Endothelial cell of umbilical vein (primary cell): ENCODE results near the gene C1R. TPM values are rescaled to one million over a fixed set of nuclear protein-coding genes. Genes with fewer than 3 reads are reported as not detected.

ENCODE experiments used
- BruUV-seq: library from RNA; stranded (reverse); fragments of 400-500 nt; replicated peaks from 2 replicates; lab custom pipeline; 2021; lab: Mats Ljungman, UMichigan
- CTCF ChIA-PET: fragments of 300-600, 350-600 bp; sonication (Branson Sonifier 250); formaldehyde crosslinking; loops from one replicate; lab custom pipeline; 2021; ENCODE audit warnings: antibody characterized with exemption, inconsistent platforms; lab: Charles Lee
- POLR2A ChIA-PET: fragments of 300-600, 350-600 bp; sonication (Branson Sonifier 250); formaldehyde crosslinking; loops from one replicate; lab custom pipeline; 2021; ENCODE audit warnings: antibody characterized with exemption, inconsistent platforms; lab: Charles Lee
- DNase-seq: peaks from one replicate; pipeline ENCODE4 v3.0.0-alpha.2; 2011; ENCODE audit warnings: low read depth, low spot score
- FAIRE-seq: peaks from 2 replicates; lab custom pipeline; 2011; peaks lifted over from hg19 to GRCh38; lab: Jason Lieb, UNC
- H2AFZ ChIP-seq: 2 replicates; pipeline ENCODE4 v1.6.0; 2012; ENCODE audit warnings: low read depth, low read length, control low read depth, inconsistent platforms
- H3K27ac ChIP-seq: 2 replicates; pipeline ENCODE4 v1.5.1; 2011; ENCODE audit warnings: low read depth, mild to moderate bottlenecking, control low read depth, low read length, moderate library complexity; ENCODE audit not compliant: insufficient read depth
- H3K27me3 ChIP-seq, 2 experiments: 2 replicates each; pipeline versions ENCODE4 v1.6.0 to v1.6.1; 2011; ENCODE audit warnings: low read length in 2 of 2, mixed read lengths in 1 of 2; ENCODE audit not compliant: control insufficient read depth in 2 of 2, insufficient read depth in 2 of 2
- H3K36me3 ChIP-seq, 2 experiments: 2 replicates in 1 of 2; 3 replicates in 1 of 2; pipeline ENCODE4 v1.5.1; 2011; ENCODE audit warnings: low read length in 2 of 2, mild to moderate bottlenecking in 1 of 2, moderate library complexity in 1 of 2; ENCODE audit not compliant: control insufficient read depth in 2 of 2, insufficient read depth in 2 of 2; ENCODE audit errors: extremely low read depth in 1 of 2
- H3K4me1 ChIP-seq: 3 replicates; pipeline ENCODE4 v1.5.1; 2011; ENCODE audit warnings: mild to moderate bottlenecking, low read length; ENCODE audit not compliant: control insufficient read depth, insufficient read depth; ENCODE audit errors: extremely low read depth
- H3K4me2 ChIP-seq: 2 replicates; pipeline ENCODE4 v1.6.1; 2011; ENCODE audit warnings: low read length, control low read depth, mixed read lengths; ENCODE audit not compliant: insufficient read depth
- H3K4me3 ChIP-seq, 3 experiments: fragments of 200-600 bp in 1 of 3; sonication (generic), shearing (Covaris generic) in 1 of 3; replicated peaks in 1 of 3; 2 replicates each; pipeline ENCODE4 v1.5.1; 2011 to 2016; ENCODE audit warnings: control low read depth in 3 of 3, low read length in 3 of 3, mild to moderate bottlenecking in 2 of 3, inconsistent platforms in 1 of 3, low read depth in 1 of 3, moderate library complexity in 1 of 3; ENCODE audit not compliant: insufficient read depth in 1 of 3
- H3K79me2 ChIP-seq: 2 replicates; pipeline ENCODE4 v1.6.0; 2012; ENCODE audit warnings: low read length, inconsistent platforms; ENCODE audit not compliant: control insufficient read depth, insufficient read depth
- H3K9ac ChIP-seq: replicated peaks from 2 replicates; pipeline ENCODE3; 2011; ENCODE audit warnings: low read length, control low read depth; ENCODE audit not compliant: insufficient read depth; ENCODE audit errors: extremely low read depth
- H3K9me1 ChIP-seq: replicated peaks from 3 replicates; pipeline ENCODE4 v1.6.0; 2011; ENCODE audit warnings: mild to moderate bottlenecking, low read length; ENCODE audit not compliant: control insufficient read depth, insufficient read depth; ENCODE audit errors: extremely low read depth
- H3K9me3 ChIP-seq: replicated peaks from 2 replicates; pipeline ENCODE4 v1.5.1; 2012; ENCODE audit warnings: low read length, inconsistent platforms; ENCODE audit not compliant: control insufficient read depth, insufficient read depth
- H4K20me1 ChIP-seq: replicated peaks from 2 replicates; pipeline ENCODE3; 2011; ENCODE audit warnings: mild to moderate bottlenecking, low read length; ENCODE audit not compliant: control insufficient read depth, insufficient read depth; ENCODE audit errors: extremely low read depth
- CTCF ChIP-seq, 2 donors: IDR thresholded peaks; 1 replicate in 1 of 2; 2 replicates in 1 of 2; pipeline ENCODE4 v1.5.1; 2011; ENCODE audit warnings: low read length in 2 of 2, mild to moderate bottlenecking in 2 of 2, moderate library complexity in 2 of 2, control low read depth in 1 of 2, inconsistent platforms in 1 of 2, low read depth in 1 of 2; ENCODE audit not compliant: insufficient read depth in 1 of 2; ENCODE audit errors: extremely low read depth in 1 of 2
- EZH2 ChIP-seq: IDR thresholded peaks from 2 replicates; pipeline ENCODE4 v1.6.1; 2012; ENCODE audit warnings: borderline replicate concordance, low read depth, mild to moderate bottlenecking, moderate library complexity, low read length, inconsistent platforms; ENCODE audit not compliant: severe bottlenecking
- FOS ChIP-seq: IDR thresholded peaks from 2 replicates; pipeline ENCODE4 v1.6.1; 2011; ENCODE audit warnings: mild to moderate bottlenecking, low read length, moderate library complexity, borderline replicate concordance; ENCODE audit not compliant: insufficient read depth
- GATA2 ChIP-seq: IDR thresholded peaks from 2 replicates; pipeline ENCODE4 v1.7.0; 2011; ENCODE audit warnings: low read depth, mild to moderate bottlenecking, moderate library complexity, mixed read lengths, low read length; ENCODE audit not compliant: insufficient read length, insufficient read depth
- JUN ChIP-seq: IDR thresholded peaks from 2 replicates; pipeline ENCODE4 v1.6.1; 2011; ENCODE audit warnings: borderline replicate concordance, low read depth; ENCODE audit not compliant: insufficient read length, insufficient read depth
- MYC ChIP-seq: IDR thresholded peaks from one replicate; pipeline ENCODE4 v1.6.1; 2011; ENCODE audit warnings: mild to moderate bottlenecking, low read depth, low read length
- POLR2A ChIP-seq: IDR thresholded peaks from 2 replicates; pipeline ENCODE4 v1.6.1; 2012; ENCODE audit warnings: low read depth, mild to moderate bottlenecking, control low read depth, low read length
- POLR2AphosphoS5 ChIP-seq: IDR thresholded peaks from 2 replicates; pipeline ENCODE4 v1.6.1; 2012; ENCODE audit warnings: low read depth, mild to moderate bottlenecking, control low read depth, low read length, moderate library complexity; ENCODE audit not compliant: insufficient read depth
- dilution Hi-C: fragments of 300-500 bp; cut with MboI; formaldehyde crosslinking; loops from one replicate; pipeline ENCODE4 v1.15.0; 2019; ENCODE audit warnings: low sequenced_read_pairs; ENCODE audit not compliant: extremely low pct_ligation_motif_present
- intact Hi-C: fragments of 100-400 bp; cut with micrococcal nuclease; formaldehyde crosslinking; loops from one replicate; pipeline ENCODE4 v1.10.0; 2022
- polyA plus RNA-seq, 4 experiments: library from polyadenylated mRNA; depleted of rRNA in 3 of 4; stranded (reverse) in 3 of 4; unstranded in 1 of 4; fragments of >200 nt; gene quantifications; 2 replicates each; pipeline versions ENCODE4 v1.2.1 to v1.2.3, GENCODE V29; 2011 to 2012; ENCODE audit warnings: missing spikeins in 1 of 4
- total RNA-seq: library from RNA; stranded (reverse); gene quantifications from 2 replicates; pipeline ENCODE4 v1.2.3, GENCODE V29; 2021
- TF ChIP-seq, protein P1 (sequence below): IDR thresholded peaks from 2 replicates; pipeline ENCODE4 v1.6.1; 2011; ENCODE audit not compliant: insufficient read depth, insufficient read length

Gene C1R
- total and polyA plus RNA-seq, 2 donors (not counting 3 experiments of a cell fraction or from before 2014, with no cell fraction given): 3.6 to 5.8 TPM

GRCh38 chr12:7073946-7074345, 18.3 kb downstream of the C1R start:
- intact Hi-C loops: no loop called here
- Histone ChIP-seq H4K20me1 (no peaks in the 10 kb centered on the region), H3K27me3 (peaks cover 8 to 27% of the 10 kb centered on the region in 2 experiments), H3K4me1 (no peaks in the 10 kb centered on the region), H3K4me3 (no peak overlapping the region), H3K9me1 (no peaks in the 10 kb centered on the region), H3K9ac (no peak overlapping the region), H3K9me3 (no peaks in the 10 kb centered on the region), H2AFZ (no peak overlapping the region), H3K36me3 (no peaks in the 10 kb centered on the region), H3K79me2 (no peaks in the 10 kb centered on the region), H3K4me2 (no peak overlapping the region), H3K27ac (no peak overlapping the region)
- ChIA-PET POLR2A (no interaction called here), CTCF (interaction anchor here (1.0 to 1.2 kb wide), 3 partner anchors 9 to 19 kb away, joined by 3 to 4 read pairs (median 3); partner anchors contain the start of gene C1R)
- dilution Hi-C loops: no loop called here
- DNase-seq (no peak), FAIRE-seq (no peak)
- no peak for TF ChIP-seq POLR2AphosphoS5
- no peak for TF ChIP-seq MYC
- BruUV-seq: no TSS peak

DNA sequence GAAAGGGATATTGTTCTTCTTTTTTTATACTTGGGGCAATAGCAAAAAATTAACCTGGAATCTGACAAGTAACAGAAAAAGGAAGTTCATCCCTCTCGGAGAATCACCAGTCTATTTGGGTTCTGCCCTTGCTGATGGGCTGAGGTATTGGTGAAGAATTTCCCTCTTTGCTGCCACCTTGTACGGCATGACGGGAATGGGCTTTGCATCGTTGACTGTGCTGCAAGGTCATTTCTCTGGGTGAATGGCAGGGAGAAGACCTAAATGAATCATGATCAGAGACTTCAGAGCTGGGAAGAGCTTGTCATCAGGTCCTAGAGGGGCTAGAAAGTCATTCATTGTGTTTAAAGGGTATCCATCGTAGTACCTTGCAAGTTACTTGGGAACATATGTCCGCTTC, 19.7 kb downstream of the C1R start:
- no TSS peak for BruUV-seq
- H3K4me2 ChIP-seq: no peak overlapping the region
- no peak for TF ChIP-seq POLR2AphosphoS5
- TF ChIP-seq CTCF (IDR thresholded peaks at IDR 0.05; ENCODE audit: extremely low read depth in 1 of 2, insufficient read depth in 1 of 2, low read depth in 1 of 2, low read length in 2 of 2): no peak
- TF ChIP-seq GATA2: no peak
- TF ChIP-seq FOS: no peak
- TF ChIP-seq MYC: no peak
- TF ChIP-seq JUN: no peak
- no peak for TF ChIP-seq POLR2A
- TF ChIP-seq EZH2: no peak
- TF ChIP-seq, protein P1, sequence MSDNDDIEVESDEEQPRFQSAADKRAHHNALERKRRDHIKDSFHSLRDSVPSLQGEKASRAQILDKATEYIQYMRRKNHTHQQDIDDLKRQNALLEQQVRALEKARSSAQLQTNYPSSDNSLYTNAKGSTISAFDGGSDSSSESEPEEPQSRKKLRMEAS: no peak
- H3K79me2 ChIP-seq: no peaks in the 10 kb centered on the region
- DNase-seq (no peak), FAIRE-seq (no peak)
- ChIA-PET CTCF (no interaction called here), POLR2A (no interaction called here)
- dilution Hi-C loops: no loop called here
- H3K9me1 ChIP-seq: no peaks in the 10 kb centered on the region
- H3K27ac ChIP-seq: no peak overlapping the region
- H3K36me3 ChIP-seq: no peaks in the 10 kb centered on the region
- peaks cover 14 to 35% of the 10 kb centered on the region in 2 experiments for H3K27me3 ChIP-seq
- H3K4me3 ChIP-seq: no peak overlapping the region
- intact Hi-C loops: no loop called here
- no peak overlapping the region for H3K9ac ChIP-seq
- H4K20me1 ChIP-seq: no peaks in the 10 kb centered on the region
- H3K4me1 ChIP-seq: no peaks in the 10 kb centered on the region
- H2AFZ ChIP-seq: no peak overlapping the region
- H3K9me3 ChIP-seq: no peaks in the 10 kb centered on the region
